H1 (cell line): Measurements from ENCODE around the gene ANAPC13. TPM values are rescaled to one million over a fixed set of nuclear protein-coding genes. Genes with fewer than 3 reads are reported as not detected.
A peak's percentile ranks its signal among the peaks of the same experiment; 100 is the strongest.

Source experiments
- CTCF ChIA-PET: fragments of 300-600 bp; sonication (Branson Sonifier 250); formaldehyde crosslinking; loops from one replicate; lab custom pipeline; 2021; ENCODE audit not compliant: partially characterized antibody; lab: Charles Lee
- POLR2A ChIA-PET: fragments of 300-600 bp; sonication (Branson Sonifier 250); formaldehyde crosslinking; loops from one replicate; lab custom pipeline; 2021; ENCODE audit warnings: inconsistent platforms; ENCODE audit not compliant: partially characterized antibody; lab: Charles Lee
- DNase-seq, 2 experiments: peaks; one replicate each; pipeline versions ENCODE4 v3.0.0 to v3.0.0-alpha.2; 2010 to 2022; ENCODE audit warnings: low spot score in 2 of 2, low read depth in 1 of 2, mixed read lengths in 1 of 2
- FAIRE-seq: peaks from 2 replicates; lab custom pipeline; 2011; peaks lifted over from hg19 to GRCh38; lab: Jason Lieb, UNC
- H2AFZ ChIP-seq: 2 replicates; pipeline ENCODE4 v1.8.1; 2012; ENCODE audit warnings: low read length, inconsistent platforms
- H2AK5ac ChIP-seq: 2 replicates; pipeline ENCODE4 v1.6.1; 2013; ENCODE audit warnings: low read depth, low read length
- H2BK120ac ChIP-seq: replicated peaks from 2 replicates; pipeline ENCODE3; 2013; ENCODE audit warnings: low read depth, low read length, inconsistent platforms
- H2BK12ac ChIP-seq: 2 replicates; pipeline ENCODE4 v1.6.1; 2013; ENCODE audit warnings: low read depth, low read length
- H2BK15ac ChIP-seq: 2 replicates; pipeline ENCODE4 v1.6.1; 2013; ENCODE audit warnings: low read length
- H2BK20ac ChIP-seq: 2 replicates; pipeline ENCODE4 v1.6.1; 2013; ENCODE audit warnings: low read length
- H2BK5ac ChIP-seq: 2 replicates; pipeline ENCODE4 v1.6.1; 2013; ENCODE audit warnings: low read depth, low read length
- H3K14ac ChIP-seq: 2 replicates; pipeline ENCODE4 v1.6.1; 2013; ENCODE audit warnings: inconsistent platforms; ENCODE audit not compliant: insufficient read length
- H3K18ac ChIP-seq: 2 replicates; pipeline ENCODE4 v1.6.1; 2013; ENCODE audit warnings: low read length; ENCODE audit errors: extremely low read depth
- H3K23ac ChIP-seq: 2 replicates; pipeline ENCODE4 v1.6.1; 2013; ENCODE audit warnings: inconsistent platforms; ENCODE audit not compliant: insufficient read length
- H3K23me2 ChIP-seq: 2 replicates; pipeline ENCODE4 v1.6.1; 2013; ENCODE audit warnings: low read depth, low read length
- H3K27ac ChIP-seq: 2 replicates; pipeline ENCODE4 v1.6.1; 2011; ENCODE audit warnings: low read depth, low read length, inconsistent platforms
- H3K27me3 ChIP-seq, 4 experiments: replicated peaks in 1 of 4; 1 replicate in 1 of 4; 2 replicates in 3 of 4; pipeline versions ENCODE4 v1.6.1 to v1.8.1; 2011 to 2013; ENCODE audit warnings: low read length in 3 of 4, mild to moderate bottlenecking in 3 of 4, inconsistent platforms in 2 of 4, mixed read lengths in 2 of 4, moderate library complexity in 1 of 4; ENCODE audit not compliant: control insufficient read depth in 3 of 4, insufficient read depth in 3 of 4; ENCODE audit errors: extremely low read depth in 1 of 4
- H3K36me3 ChIP-seq, 4 experiments: 2 replicates each; pipeline versions ENCODE4 v1.6.1 to v1.8.1; 2011 to 2013; ENCODE audit warnings: mild to moderate bottlenecking in 4 of 4, low read length in 3 of 4, moderate library complexity in 2 of 4, control low read depth in 1 of 4, inconsistent platforms in 1 of 4; ENCODE audit not compliant: insufficient read depth in 4 of 4, control insufficient read depth in 2 of 4
- H3K4ac ChIP-seq: replicated peaks from 2 replicates; pipeline ENCODE3; 2013; ENCODE audit warnings: low read length, low read depth, mixed read lengths, inconsistent platforms; ENCODE audit not compliant: insufficient read length
- H3K4me1 ChIP-seq, 4 experiments: replicated peaks in 1 of 4; 1 replicate in 1 of 4; 2 replicates in 3 of 4; pipeline versions ENCODE4 v1.6.1 to v1.8.1; 2011 to 2013; ENCODE audit warnings: low read length in 3 of 4, inconsistent platforms in 2 of 4, mixed read lengths in 1 of 4; ENCODE audit not compliant: insufficient read depth in 4 of 4, control insufficient read depth in 3 of 4
- H3K4me2 ChIP-seq, 2 experiments: 2 replicates each; pipeline versions ENCODE4 v1.6.1 to v1.8.1; 2011 to 2013; ENCODE audit warnings: low read depth in 2 of 2, low read length in 2 of 2, control low read depth in 1 of 2, inconsistent platforms in 1 of 2, mild to moderate bottlenecking in 1 of 2; ENCODE audit not compliant: insufficient read depth in 1 of 2
- H3K4me3 ChIP-seq, 4 experiments: fragments of 200-600, 300-600 bp in 1 of 4; sonication (generic), shearing (Covaris generic), sonication (Bioruptor Twin) in 1 of 4; 2 replicates each; pipeline versions ENCODE4 v1.5.1 to v1.8.1; 2011 to 2016; ENCODE audit warnings: low read length in 4 of 4, low read depth in 3 of 4, control low read depth in 2 of 4, inconsistent platforms in 2 of 4, mild to moderate bottlenecking in 2 of 4, mixed read lengths in 1 of 4, moderate library complexity in 1 of 4; ENCODE audit not compliant: insufficient read depth in 2 of 4; ENCODE audit errors: extremely low read depth in 1 of 4
- H3K56ac ChIP-seq: replicated peaks from 2 replicates; pipeline ENCODE3; 2013; ENCODE audit warnings: low read depth, mild to moderate bottlenecking, mixed read lengths, low read length, inconsistent platforms; ENCODE audit not compliant: insufficient read length
- H3K79me1 ChIP-seq: 2 replicates; pipeline ENCODE4 v1.6.1; 2013; ENCODE audit warnings: low read depth, low read length, control low read depth
- H3K79me2 ChIP-seq, 2 experiments: 2 replicates each; pipeline versions ENCODE4 v1.6.1 to v1.8.1; 2012 to 2013; ENCODE audit warnings: low read length in 2 of 2, mild to moderate bottlenecking in 2 of 2, inconsistent platforms in 1 of 2; ENCODE audit not compliant: insufficient read depth in 2 of 2, control insufficient read depth in 1 of 2
- H3K9ac ChIP-seq, 4 experiments: replicated peaks in 1 of 4; 1 replicate in 1 of 4; 2 replicates in 3 of 4; pipeline versions ENCODE4 v1.6.1 to v1.8.1; 2011 to 2013; ENCODE audit warnings: low read depth in 3 of 4, low read length in 3 of 4, control low read depth in 2 of 4, mild to moderate bottlenecking in 2 of 4, moderate library complexity in 2 of 4, inconsistent platforms in 1 of 4; ENCODE audit errors: extremely low read depth in 1 of 4
- H3K9me3 ChIP-seq, 2 experiments: 2 replicates each; pipeline versions ENCODE4 v1.6.1 to v1.8.1; 2012 to 2013; ENCODE audit warnings: mild to moderate bottlenecking in 2 of 2, moderate library complexity in 2 of 2, control low read depth in 1 of 2, inconsistent platforms in 1 of 2, low read depth in 1 of 2, low read length in 1 of 2, mixed read lengths in 1 of 2; ENCODE audit not compliant: insufficient read depth in 2 of 2
- H4K20me1 ChIP-seq, 2 experiments: replicated peaks in 1 of 2; 2 replicates each; pipeline versions ENCODE3 to v1.8.1; 2011 to 2013; ENCODE audit warnings: inconsistent platforms in 2 of 2, low read length in 2 of 2, mild to moderate bottlenecking in 1 of 2; ENCODE audit not compliant: insufficient read depth in 2 of 2, control insufficient read depth in 1 of 2
- H4K5ac ChIP-seq: 2 replicates; pipeline ENCODE4 v1.6.1; 2013; ENCODE audit warnings: low read length, low read depth, mixed read lengths, inconsistent platforms; ENCODE audit not compliant: insufficient read length
- H4K8ac ChIP-seq: 2 replicates; pipeline ENCODE4 v1.8.0; 2013; ENCODE audit warnings: mild to moderate bottlenecking, moderate library complexity, low read length, inconsistent platforms; ENCODE audit not compliant: insufficient read depth; ENCODE audit errors: extremely low read depth
- H4K91ac ChIP-seq: replicated peaks from 2 replicates; pipeline ENCODE3; 2013; ENCODE audit warnings: low read length, mixed read lengths, inconsistent platforms; ENCODE audit not compliant: insufficient read length
- ATF2 ChIP-seq: IDR thresholded peaks from 2 replicates; pipeline ENCODE4 v1.6.1; 2012; ENCODE audit warnings: low read length, inconsistent platforms
- CBX5 ChIP-seq: fragments of 300-800, 300-1000 bp; sonication (generic); IDR thresholded peaks from 2 replicates; pipeline ENCODE4 v1.7.1; 2016; ENCODE audit warnings: antibody characterized with exemption, low read length, low read depth
- RXRA ChIP-seq: IDR thresholded peaks from 2 replicates; pipeline ENCODE4 v1.6.1; 2011; ENCODE audit warnings: low read depth, mild to moderate bottlenecking, low read length, moderate library complexity; ENCODE audit not compliant: insufficient read depth
- YY1 ChIP-seq: IDR thresholded peaks from 2 replicates; pipeline ENCODE4 v1.6.1; 2011; ENCODE audit warnings: low read depth, mild to moderate bottlenecking, low read length
- WGBS, 2 experiments: shearing (Covaris generic) in 1 of 2; methylation state at CpG; one replicate each; pipeline versions ENCODE4 v1.1.6 to v1.1.7; 2013 to 2015; ENCODE audit warnings: low lambda C conversion rate in 2 of 2, mixed read lengths in 2 of 2, inconsistent platforms in 1 of 2, low coverage in 1 of 2, missing lambda C conversion rate in 1 of 2; ENCODE audit not compliant: insufficient replicate concordance in 2 of 2, insufficient coverage in 1 of 2, insufficient read length in 1 of 2; ENCODE audit errors: extremely low coverage in 1 of 2, missing lambda C conversion rate in 1 of 2; 5-methylcytosine and 5-hydroxymethylcytosine counted together
- polyA plus RNA-seq, 7 experiments: library from polyadenylated mRNA; depleted of rRNA in 3 of 7; stranded (reverse) in 5 of 7; unstranded in 2 of 7; fragments of >200 nt in 5 of 7; fragments of 200-250 nt in 2 of 7; gene quantifications; 1 replicate in 5 of 7; 2 replicates in 1 of 7; 4 replicates in 1 of 7; pipeline versions ENCODE4 v1.2.1 to v1.2.3, GENCODE V29; 2011 to 2013; ENCODE audit warnings: missing spikeins in 2 of 7, mixed read lengths in 2 of 7
- total RNA-seq: library from RNA; stranded (reverse); fragmentation: NEBNext Ultra II Directional; extraction: Animal tissue kit (Norgen Biotek cat#: 25700); gene quantifications from 2 replicates; pipeline ENCODE4 v1.2.1, GENCODE V29; 2021

The ANAPC13 gene
- total and polyA plus RNA-seq, 2 of the 8 experiments (the other 6 are each of a cell fraction or from before 2014, with no cell fraction given), result 33.3 to 34.0 TPM

DNA sequence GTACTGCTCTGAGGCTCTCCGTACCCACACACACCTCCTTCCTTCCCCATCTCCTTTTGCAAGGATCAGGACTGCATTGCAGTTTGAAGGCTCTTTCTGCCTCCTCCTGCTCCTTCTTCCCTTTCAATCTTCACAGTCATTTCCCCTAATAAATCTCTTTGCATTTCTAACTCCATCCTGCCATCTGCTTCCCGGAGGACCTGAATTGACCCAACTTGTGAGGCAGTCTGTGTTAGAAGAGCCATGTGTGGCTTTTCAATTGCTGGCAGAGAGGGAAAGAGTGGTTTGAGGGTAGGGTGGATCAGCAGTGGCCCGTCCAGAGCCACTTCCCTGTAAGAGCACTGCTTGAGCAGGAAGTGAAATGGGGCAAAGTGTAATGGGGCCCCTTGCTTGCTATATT is 35.8 kb downstream of the ANAPC13 start:
- Histone ChIP-seq H3K9ac (no peak overlapping the region), H3K56ac (no peak overlapping the region), H3K4me1 (peaks cover 0 to 3% (median 2%) of the 10 kb centered on the region in 4 experiments; a peak in 4 of 7 replicates), H2BK15ac (peak overlapping the region; percentile 66; the same call in 1 of the 2 replicates), H3K79me1 (no peaks in the 10 kb centered on the region), H2BK120ac (no peak overlapping the region), H2BK5ac (no peak overlapping the region), H4K20me1 (no peaks in the 10 kb centered on the region), H4K91ac (no peak overlapping the region), H3K23me2 (no peaks in the 10 kb centered on the region), H3K14ac (no peak overlapping the region), H2AK5ac (no peak overlapping the region), H3K4me2 (no peak overlapping the region), H3K18ac (no peak overlapping the region), H2AFZ (peak overlapping the region; percentile 63; the same call in 1 of the 2 replicates), H4K5ac (no peak overlapping the region), H3K36me3 (no peaks in the 10 kb centered on the region), H3K9me3 (no peaks in the 10 kb centered on the region), H3K27ac (no peak overlapping the region), H2BK12ac (no peak overlapping the region), H3K79me2 (no peaks in the 10 kb centered on the region), H3K23ac (no peak overlapping the region), H2BK20ac (no peak overlapping the region), H4K8ac (no peak overlapping the region), H3K4ac (no peak overlapping the region), H3K27me3 (peaks cover 0 to 4% (median 0%) of the 10 kb centered on the region in 4 experiments; a peak in 2 of 7 replicates), H3K4me3 (no peak overlapping the region)
- no peak for FAIRE-seq
- TF ChIP-seq ATF2, result no peak
- TF ChIP-seq CBX5, result no peak
- TF ChIP-seq YY1, result no peak
- TF ChIP-seq RXRA, result no peak
- peak in 1 of 2 experiments; percentile 6 for DNase-seq
- WGBS, 2 experiments, result 88% methylated on average over 3 of the region's 3 CpGs; no CpG with 5 or more reads in 1 of the 2 experiments
- POLR2A ChIA-PET, result interaction anchor here (0.9 to 9.2 kb wide), 4 partner anchors 15 to 83 kb away, joined by 3 to 94 read pairs (median 6); partner anchors contain the start of gene AMOTL2
- CTCF ChIA-PET, result interaction anchor here (0.8 to 2.9 kb wide), 29 partner anchors 10 to 238 kb away, joined by 3 to 26 read pairs (median 6); no protein-coding TSS in a partner anchor
